Neuronal stem cell (in vitro differentiated cells): ENCODE results near the gene SMARCA5.

ENCODE experiments used
- DNase-seq: peaks from one replicate; pipeline ENCODE4 v3.0.0-alpha.2; 2013; ENCODE audit warnings: low spot score
- H2AFZ ChIP-seq: one replicate; pipeline ENCODE4 v1.6.1; 2013; ENCODE audit warnings: mild to moderate bottlenecking, low read length, inconsistent platforms
- H2AK5ac ChIP-seq: 2 replicates; pipeline ENCODE4 v1.6.1; 2013; ENCODE audit warnings: low read depth, mild to moderate bottlenecking, inconsistent platforms, low read length, moderate library complexity, mixed read lengths
- H2BK120ac ChIP-seq: 2 replicates; pipeline ENCODE4 v1.6.1; 2013; ENCODE audit warnings: low read depth, mild to moderate bottlenecking, inconsistent platforms, low read length, moderate library complexity, mixed read lengths
- H2BK12ac ChIP-seq: one replicate; pipeline ENCODE4 v1.6.1; 2013; ENCODE audit warnings: low read length, inconsistent platforms
- H2BK15ac ChIP-seq: 2 replicates; pipeline ENCODE4 v1.6.1; 2013; ENCODE audit warnings: mild to moderate bottlenecking, low read length, inconsistent platforms, mixed read lengths
- H2BK5ac ChIP-seq: one replicate; pipeline ENCODE4 v1.6.1; 2013; ENCODE audit warnings: inconsistent platforms, mild to moderate bottlenecking, low read length, moderate library complexity
- H3K14ac ChIP-seq: one replicate; pipeline ENCODE4 v1.6.1; 2013; ENCODE audit warnings: low read length, inconsistent platforms
- H3K18ac ChIP-seq: 2 replicates; pipeline ENCODE4 v1.6.1; 2013; ENCODE audit warnings: low read length, inconsistent platforms
- H3K23ac ChIP-seq: 2 replicates; pipeline ENCODE4 v1.6.1; 2013; ENCODE audit warnings: low read depth, mild to moderate bottlenecking, mixed read lengths, low read length, inconsistent platforms; ENCODE audit not compliant: poor library complexity
- H3K27ac ChIP-seq: replicated peaks from 3 replicates; pipeline ENCODE4 v1.5.1; 2013; ENCODE audit warnings: low read length, inconsistent platforms
- H3K27me3 ChIP-seq, 3 experiments: 2 replicates each; pipeline ENCODE4 v1.6.1; 2013; ENCODE audit warnings: low read length in 3 of 3, mild to moderate bottlenecking in 2 of 3, inconsistent platforms in 1 of 3, low read depth in 1 of 3, mixed read lengths in 1 of 3, moderate library complexity in 1 of 3; ENCODE audit not compliant: control insufficient read depth in 3 of 3, insufficient read depth in 3 of 3
- H3K36me3 ChIP-seq, 2 donors: replicated peaks in 1 of 2; 2 replicates each; pipeline ENCODE4 v1.6.1; 2013; ENCODE audit warnings: low read length in 2 of 2; ENCODE audit not compliant: control insufficient read depth in 2 of 2, insufficient read depth in 2 of 2
- H3K4ac ChIP-seq: 2 replicates; pipeline ENCODE4 v1.6.1; 2013; ENCODE audit warnings: inconsistent platforms, mild to moderate bottlenecking, low read length, moderate library complexity
- H3K4me1 ChIP-seq, 2 donors: 1 replicate in 1 of 2; 2 replicates in 1 of 2; pipeline ENCODE4 v1.6.1; 2013; ENCODE audit warnings: low read length in 2 of 2, low read depth in 1 of 2; ENCODE audit not compliant: control insufficient read depth in 2 of 2, insufficient read depth in 1 of 2
- H3K4me2 ChIP-seq: one replicate; pipeline ENCODE4 v1.6.1; 2013; ENCODE audit warnings: mild to moderate bottlenecking, low read length, inconsistent platforms; ENCODE audit not compliant: insufficient read depth, poor library complexity, severe bottlenecking
- H3K4me3 ChIP-seq, 2 donors: 2 replicates each; pipeline ENCODE4 v1.5.1; 2013; ENCODE audit warnings: low read length in 2 of 2, mild to moderate bottlenecking in 2 of 2, inconsistent platforms in 1 of 2, moderate library complexity in 1 of 2
- H3K79me1 ChIP-seq: one replicate; pipeline ENCODE4 v1.6.1; 2013; ENCODE audit warnings: low read depth, mild to moderate bottlenecking, inconsistent platforms, low read length, moderate library complexity
- H3K9ac ChIP-seq: one replicate; pipeline ENCODE4 v1.6.1; 2013; ENCODE audit warnings: mild to moderate bottlenecking, low read depth, low read length, inconsistent platforms; ENCODE audit not compliant: poor library complexity
- H3K9me3 ChIP-seq, 2 donors: replicated peaks in 1 of 2; 2 replicates each; pipeline versions ENCODE3 to v1.6.1; 2013; ENCODE audit warnings: low read length in 2 of 2, mild to moderate bottlenecking in 2 of 2, inconsistent platforms in 1 of 2, low read depth in 1 of 2, mixed read lengths in 1 of 2, moderate library complexity in 1 of 2; ENCODE audit not compliant: control insufficient read depth in 2 of 2, insufficient read depth in 1 of 2
- H4K8ac ChIP-seq: one replicate; pipeline ENCODE4 v1.6.1; 2013; ENCODE audit warnings: low read depth, mild to moderate bottlenecking, inconsistent platforms, low read length, moderate library complexity
- H4K91ac ChIP-seq: one replicate; pipeline ENCODE4 v1.6.1; 2013; ENCODE audit warnings: low read length, low read depth, mild to moderate bottlenecking, inconsistent platforms; ENCODE audit not compliant: poor library complexity
- WGBS, 2 donors: extraction: QIAGEN DNeasy Blood & Tissue Kit; methylation state at CpG; one replicate each; pipeline ENCODE4 v1.1.7; 2013; ENCODE audit warnings: missing lambda C conversion rate in 2 of 2, mixed read lengths in 1 of 2; ENCODE audit not compliant: insufficient read length in 2 of 2, insufficient replicate concordance in 1 of 2; ENCODE audit errors: extremely low coverage in 2 of 2; 5-methylcytosine and 5-hydroxymethylcytosine counted together

SMARCA5 gene

DNA sequence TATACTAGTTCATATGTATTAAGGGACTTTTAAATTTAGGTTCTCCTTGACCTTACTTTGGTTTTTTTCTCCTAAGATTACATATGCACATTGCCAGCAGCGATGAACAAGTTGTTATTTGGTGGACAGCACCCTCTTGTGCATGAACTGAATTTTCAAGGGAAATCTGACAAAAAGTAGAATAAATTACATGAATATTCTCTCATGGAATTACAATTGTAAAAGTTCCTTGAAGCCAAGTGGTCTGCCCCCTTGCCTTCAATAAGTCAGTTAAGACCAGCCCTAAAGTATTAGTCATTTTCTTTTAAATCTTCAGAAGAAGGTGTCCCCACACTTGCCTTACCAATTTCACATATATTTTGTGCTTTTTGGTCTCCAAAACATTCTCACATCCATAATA lies 30.7 kb upstream of the SMARCA5 start:
- Histone ChIP-seq H4K91ac (no peak overlapping the region), H3K4ac (no peak overlapping the region), H3K4me3 (no peak overlapping the region), H2AK5ac (no peak overlapping the region), H2BK120ac (no peak overlapping the region), H3K4me1 (no peaks in the 10 kb centered on the region), H2AFZ (no peak overlapping the region), H3K4me2 (no peak overlapping the region), H3K23ac (no peak overlapping the region), H3K36me3 (no peaks in the 10 kb centered on the region), H3K14ac (no peak overlapping the region), H3K18ac (no peak overlapping the region), H2BK5ac (no peak overlapping the region), H2BK12ac (no peak overlapping the region), H3K9ac (no peak overlapping the region), H3K27ac (no peak overlapping the region), H3K79me1 (no peaks in the 10 kb centered on the region), H3K9me3 (no peaks in the 10 kb centered on the region), H2BK15ac (no peak overlapping the region), H4K8ac (no peak overlapping the region), H3K27me3 (no peaks in the 10 kb centered on the region)
- peak; percentile 17 for DNase-seq
- no CpG with 5 or more reads among the region's 1 CpG for WGBS, 2 donors

GRCh38 chr4:143486314-143486713 lies 27.2 kb upstream of the SMARCA5 start:
- Histone ChIP-seq H3K4me3 (no peak overlapping the region), H3K4ac (no peak overlapping the region), H4K8ac (no peak overlapping the region), H3K18ac (no peak overlapping the region), H3K23ac (no peak overlapping the region), H3K27me3 (no peaks in the 10 kb centered on the region), H3K9me3 (no peaks in the 10 kb centered on the region), H2BK5ac (no peak overlapping the region), H3K14ac (no peak overlapping the region), H3K4me2 (no peak overlapping the region), H4K91ac (no peak overlapping the region), H3K36me3 (no peaks in the 10 kb centered on the region), H2BK12ac (no peak overlapping the region), H2BK120ac (no peak overlapping the region), H3K4me1 (no peaks in the 10 kb centered on the region), H3K27ac (no peak overlapping the region), H2AFZ (no peak overlapping the region), H2BK15ac (no peak overlapping the region), H3K79me1 (no peaks in the 10 kb centered on the region), H3K9ac (no peak overlapping the region), H2AK5ac (no peak overlapping the region)
- no CpG with 5 or more reads among the region's 1 CpG for WGBS, 2 donors
- DNase-seq = no peak

- WGBS, 2 donors = no CpG with 5 or more reads among the region's 3 CpGs
- no peak overlapping the region for H2BK5ac ChIP-seq
- H3K14ac ChIP-seq = no peak overlapping the region
- no peaks in the 10 kb centered on the region for H3K9me3 ChIP-seq
- no peak overlapping the region for H3K4ac ChIP-seq
- H3K27me3 ChIP-seq = no peaks in the 10 kb centered on the region
- H2AFZ ChIP-seq = no peak overlapping the region
- no peak overlapping the region for H3K9ac ChIP-seq
- no peak overlapping the region for H2BK15ac ChIP-seq
- no peaks in the 10 kb centered on the region for H3K36me3 ChIP-seq
- H2AK5ac ChIP-seq = no peak overlapping the region
- no peak overlapping the region for H4K91ac ChIP-seq
- H3K23ac ChIP-seq = no peak overlapping the region
- no peak overlapping the region for H3K27ac ChIP-seq
- H3K4me3 ChIP-seq = no peak overlapping the region
- no peak overlapping the region for H3K18ac ChIP-seq
- H3K4me1 ChIP-seq = no peaks in the 10 kb centered on the region
- H4K8ac ChIP-seq = no peak overlapping the region
- H3K79me1 ChIP-seq = no peaks in the 10 kb centered on the region
- DNase-seq = no peak
- no peak overlapping the region for H2BK12ac ChIP-seq
- H2BK120ac ChIP-seq = peak overlapping the region; percentile 41
- H3K4me2 ChIP-seq = no peak overlapping the region
These were observed 24.8 kb upstream of the SMARCA5 start for GRCh38 chr4:143488687-143489086.

GRCh38 chr4:143489106-143489505 lies 24.4 kb upstream of the SMARCA5 start:
- Histone ChIP-seq H3K4me1 (no peaks in the 10 kb centered on the region), H3K27ac (no peak overlapping the region), H2BK15ac (no peak overlapping the region), H3K79me1 (no peaks in the 10 kb centered on the region), H3K9ac (no peak overlapping the region), H3K4ac (no peak overlapping the region), H4K91ac (no peak overlapping the region), H2AFZ (no peak overlapping the region), H3K36me3 (no peaks in the 10 kb centered on the region), H3K27me3 (no peaks in the 10 kb centered on the region), H3K18ac (no peak overlapping the region), H2BK12ac (no peak overlapping the region), H3K14ac (no peak overlapping the region), H3K23ac (no peak overlapping the region), H2BK120ac (peak overlapping the region; percentile 41), H3K4me3 (no peak overlapping the region), H4K8ac (no peak overlapping the region), H3K9me3 (no peaks in the 10 kb centered on the region), H2BK5ac (no peak overlapping the region), H2AK5ac (no peak overlapping the region), H3K4me2 (no peak overlapping the region)
- WGBS, 2 donors = no CpG with 5 or more reads among the region's 2 CpGs
- no peak for DNase-seq
